GM12891 (cell line): Measurements from ENCODE around the gene MED27.

Experiments
- PAX5 ChIP-seq: IDR thresholded peaks from 2 replicates; pipeline ENCODE4 v1.6.1; 2011; ENCODE audit warnings: low read length, moderate library complexity, mild to moderate bottlenecking; ENCODE audit not compliant: insufficient read depth, severe bottlenecking
- POLR2A ChIP-seq: IDR thresholded peaks from 2 replicates; pipeline ENCODE4 v1.6.1; 2011; ENCODE audit warnings: low read depth, low read length, control low read depth
- POLR2AphosphoS5 ChIP-seq: IDR thresholded peaks from 2 replicates; pipeline ENCODE4 v1.6.1; 2011; ENCODE audit warnings: low read depth, low read length, control low read depth
- POU2F2 ChIP-seq: IDR thresholded peaks from 2 replicates; pipeline ENCODE4 v1.6.1; 2011; ENCODE audit warnings: low read depth, mild to moderate bottlenecking, control low read depth, low read length, moderate library complexity
- SPI1 ChIP-seq: IDR thresholded peaks from 2 replicates; pipeline ENCODE4 v1.6.1; 2011; ENCODE audit warnings: low read depth, low read length, control low read depth
- TAF1 ChIP-seq: IDR thresholded peaks from 2 replicates; pipeline ENCODE4 v1.6.1; 2011; ENCODE audit warnings: low read depth, low read length, control low read depth

GRCh38 chr9:132063281-132063680 lies 16.4 kb downstream of the MED27 start:
- TF ChIP-seq POLR2AphosphoS5: no peak
- no peak for TF ChIP-seq POLR2A
- TF ChIP-seq TAF1: no peak
- TF ChIP-seq POU2F2: no peak
- no peak for TF ChIP-seq SPI1
- no peak for TF ChIP-seq PAX5
